CMK (cell line): ENCODE data around the gene SIL1.
"Not testable (repeated sequence)": the region's sequence is repeated elsewhere in the genome, so short reads cannot be mapped to it uniquely, and the experiment has no call there.

Source experiments
- DNase-seq: peaks from one replicate; pipeline ENCODE4 v3.0.0-alpha.2; 2010; ENCODE audit warnings: low read depth

Gene SIL1

DNA sequence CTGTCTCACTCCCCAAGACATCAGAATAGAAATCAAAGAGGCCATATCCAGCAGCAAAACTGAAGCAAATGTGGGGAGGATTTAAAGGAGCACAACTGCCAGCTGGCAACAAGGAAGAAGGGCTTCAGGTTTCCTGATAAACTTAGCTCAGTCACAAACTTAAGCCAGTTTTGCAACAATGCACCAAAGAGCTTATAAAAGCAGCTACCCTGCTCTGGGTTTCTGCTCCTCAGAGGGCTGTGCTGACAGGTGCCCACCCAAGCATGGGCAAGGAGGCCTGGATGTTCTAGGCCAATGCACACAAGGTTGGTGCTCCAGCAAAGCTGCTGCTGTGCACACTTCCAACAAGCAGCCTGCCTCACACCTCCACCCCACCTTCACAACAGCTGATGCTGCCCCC lies 132.9 kb downstream of the SIL1 start:
- no peak for DNase-seq

DNA sequence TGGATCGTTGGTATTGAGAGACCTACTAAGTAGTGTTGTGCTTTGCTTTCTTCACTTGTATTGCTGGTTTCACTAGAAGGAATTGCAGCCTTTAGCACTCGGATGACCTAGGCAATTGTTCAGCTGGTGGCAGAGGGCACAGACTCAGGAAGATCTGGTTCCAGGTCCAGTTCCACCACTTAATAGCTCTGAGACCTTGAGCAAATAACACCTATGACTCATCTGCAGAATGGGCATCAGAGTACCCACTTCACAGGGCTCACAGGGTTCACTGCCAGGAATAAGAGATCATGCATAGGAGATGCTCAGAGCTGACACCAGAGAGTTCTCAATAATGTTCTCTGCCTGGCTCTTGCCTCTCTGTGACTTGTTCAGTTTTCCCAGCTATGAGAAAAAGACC lies 133.6 kb downstream of the SIL1 start:
- DNase-seq: no peak

DNA sequence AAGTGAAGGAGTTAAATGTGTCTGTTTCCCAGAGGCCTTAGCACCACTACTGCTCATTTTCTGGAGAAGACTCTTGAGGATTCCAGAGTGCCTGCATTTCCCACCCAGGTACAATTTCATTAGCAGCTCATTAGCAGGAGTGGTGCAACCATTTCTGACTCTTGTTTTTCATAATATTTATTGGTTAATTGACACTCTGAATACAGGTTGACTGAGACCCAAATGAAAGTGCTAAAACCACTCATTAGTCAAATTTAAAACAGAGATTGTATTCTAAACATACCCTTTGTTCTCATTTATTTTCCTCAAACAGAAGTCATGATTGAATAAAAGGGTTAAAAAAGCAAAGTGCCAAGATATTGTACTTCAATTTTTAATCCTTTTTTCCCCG lies 134.5 kb downstream of the SIL1 start:
- DNase-seq: no peak

DNA sequence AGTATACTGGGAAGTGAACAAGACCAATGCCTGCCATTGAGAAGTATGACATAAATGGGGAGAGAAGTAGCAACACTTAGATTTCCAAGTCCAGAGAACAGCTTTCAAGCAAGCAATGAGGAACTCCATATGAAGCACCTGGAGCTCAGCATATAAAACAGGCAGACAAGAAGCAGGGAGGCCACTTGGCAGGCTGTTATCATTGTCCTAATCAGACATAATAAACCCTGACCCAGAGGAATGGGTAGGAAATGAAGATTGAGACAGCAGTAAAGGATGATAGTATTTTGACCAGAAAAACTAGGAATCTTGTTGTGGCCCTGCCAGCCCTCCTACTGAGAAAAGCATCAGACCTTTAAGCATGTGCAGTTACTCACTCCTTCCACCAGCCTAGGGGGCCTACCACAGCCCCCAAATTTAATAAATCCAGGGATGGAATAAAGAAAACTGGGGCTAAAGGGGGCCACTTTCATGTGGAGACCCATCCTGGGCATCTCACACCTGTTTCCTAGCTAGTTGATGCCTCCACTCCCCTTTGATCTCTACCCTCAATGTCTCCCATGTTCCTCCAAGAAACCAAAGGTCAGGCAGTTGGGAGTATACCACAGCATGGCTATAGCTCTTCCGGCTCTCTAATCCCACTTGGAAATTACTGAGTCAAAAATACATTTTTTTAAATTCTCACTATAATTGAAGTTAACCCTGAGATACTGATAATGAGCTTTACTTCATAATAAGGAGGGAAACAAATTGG lies 135.1 kb downstream of the SIL1 start:
- no peak for DNase-seq

DNA sequence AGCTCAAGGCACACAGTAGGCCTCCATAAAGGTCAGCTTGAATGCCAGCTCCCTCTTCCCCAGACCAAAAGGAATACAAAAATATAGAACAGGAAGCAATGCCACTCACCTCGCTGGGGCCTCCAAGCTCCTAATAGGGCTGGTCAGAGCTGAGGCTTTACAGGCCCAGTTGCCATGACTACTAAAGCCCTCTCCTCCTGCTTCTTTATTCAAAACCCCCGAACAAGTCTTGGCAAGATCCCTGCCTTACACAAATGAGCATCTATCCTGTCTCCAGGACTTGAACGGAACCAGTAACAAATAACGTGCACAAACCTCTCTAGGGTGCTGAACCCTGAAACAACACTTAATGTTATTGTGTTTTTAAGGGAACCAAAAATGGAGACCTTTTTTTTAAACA lies 136.3 kb downstream of the SIL1 start:
- no peak for DNase-seq

DNA sequence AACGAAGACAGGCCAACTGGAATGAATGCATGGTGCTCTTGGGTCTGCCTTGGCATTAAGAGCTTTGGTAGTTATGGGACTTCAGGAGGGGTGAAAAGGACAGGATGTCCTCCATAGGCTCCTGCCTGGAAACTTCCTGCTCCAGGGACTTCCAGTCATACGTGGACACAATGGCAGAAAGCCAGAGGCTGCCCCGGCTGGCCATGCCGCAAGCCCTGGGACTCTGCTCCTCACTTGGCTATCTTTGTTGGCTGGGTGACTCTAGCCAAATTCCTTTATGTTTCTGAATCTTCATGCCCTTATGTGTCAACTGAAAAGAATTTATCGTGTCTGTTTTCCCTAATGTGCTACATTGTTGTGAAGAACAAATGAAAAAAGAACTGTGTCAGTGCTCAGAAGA lies 136.9 kb downstream of the SIL1 start:
- DNase-seq: no peak

DNA sequence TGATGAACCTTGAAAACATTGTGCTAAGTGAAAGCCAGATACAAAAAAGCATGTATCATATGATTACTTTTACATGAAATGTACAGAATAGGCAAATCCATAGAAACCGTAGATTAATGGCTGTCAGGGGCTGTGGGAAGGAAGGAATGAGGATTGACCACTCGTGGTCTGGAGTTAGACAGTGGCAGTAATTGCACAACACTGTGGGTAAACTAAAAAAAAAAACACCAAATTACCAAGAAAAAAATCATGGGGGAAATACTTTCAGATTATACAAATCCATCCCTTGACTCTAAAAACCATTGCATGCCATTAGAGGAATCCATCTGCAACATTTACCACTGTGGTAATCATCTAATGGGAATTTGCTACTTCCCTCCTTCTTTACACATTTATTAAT lies 140.0 kb downstream of the SIL1 start:
- no peak for DNase-seq

DNA sequence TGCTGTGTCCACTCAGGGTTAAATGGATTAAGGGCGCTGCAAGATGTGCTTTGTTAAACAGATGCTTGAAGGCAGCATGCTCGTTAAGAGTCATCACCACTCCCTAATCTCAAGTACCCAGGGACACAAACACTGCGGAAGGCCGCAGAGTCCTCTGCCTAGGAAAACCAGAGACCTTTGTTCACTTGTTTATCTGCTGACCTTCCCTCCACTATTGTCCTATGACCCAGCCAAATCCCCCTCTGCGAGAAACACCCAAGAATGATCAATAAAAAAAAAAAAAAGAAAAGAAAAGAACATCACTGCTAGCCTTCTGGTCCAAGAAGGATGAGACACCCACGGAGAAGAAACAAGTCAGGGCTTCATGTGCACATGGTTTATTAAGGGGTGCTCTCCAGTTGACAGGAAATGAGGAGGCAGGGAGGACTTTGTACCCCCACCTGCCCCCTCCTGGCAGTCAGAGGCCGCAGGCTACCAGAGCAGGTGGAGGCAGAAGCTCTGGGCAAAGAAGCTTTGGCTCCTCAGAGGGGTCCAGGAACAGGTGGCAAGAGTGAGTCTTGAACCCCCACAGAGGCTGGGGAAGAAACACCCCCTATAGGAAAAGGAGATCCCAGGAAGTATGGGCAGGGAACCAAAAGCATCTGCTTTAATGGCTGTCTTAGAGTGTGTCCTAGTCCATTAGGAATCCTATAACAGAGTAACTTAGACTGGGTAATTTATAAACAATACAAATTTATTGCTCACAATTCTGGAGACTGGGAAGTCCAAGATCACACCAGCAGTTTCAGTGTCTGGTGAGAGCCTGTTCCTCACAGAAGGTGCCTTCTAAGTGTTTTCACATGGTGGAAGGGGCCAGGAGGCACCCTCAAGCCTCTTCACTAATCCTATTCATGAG lies 140.9 kb downstream of the SIL1 start:
- DNase-seq: not testable (repeated sequence)

DNA sequence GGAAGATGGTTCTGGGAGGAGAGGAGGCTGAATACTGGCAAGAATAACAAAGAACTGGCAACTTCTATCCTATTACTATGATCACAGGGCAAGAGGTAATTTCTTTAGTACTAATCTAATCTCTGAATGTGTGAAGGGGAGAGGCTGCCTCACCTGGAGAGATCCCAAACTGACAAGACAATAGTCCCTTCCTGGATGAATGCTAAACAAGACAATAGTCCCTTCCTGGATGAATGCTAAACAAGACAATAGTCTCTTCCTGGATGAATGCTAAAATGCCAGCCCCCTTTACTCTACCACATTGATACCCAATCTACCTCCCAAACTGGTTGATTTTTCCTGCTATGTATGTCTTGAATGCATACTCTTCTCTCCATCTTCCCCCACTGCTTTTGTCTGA lies 145.2 kb downstream of the SIL1 start:
- no peak for DNase-seq

DNA sequence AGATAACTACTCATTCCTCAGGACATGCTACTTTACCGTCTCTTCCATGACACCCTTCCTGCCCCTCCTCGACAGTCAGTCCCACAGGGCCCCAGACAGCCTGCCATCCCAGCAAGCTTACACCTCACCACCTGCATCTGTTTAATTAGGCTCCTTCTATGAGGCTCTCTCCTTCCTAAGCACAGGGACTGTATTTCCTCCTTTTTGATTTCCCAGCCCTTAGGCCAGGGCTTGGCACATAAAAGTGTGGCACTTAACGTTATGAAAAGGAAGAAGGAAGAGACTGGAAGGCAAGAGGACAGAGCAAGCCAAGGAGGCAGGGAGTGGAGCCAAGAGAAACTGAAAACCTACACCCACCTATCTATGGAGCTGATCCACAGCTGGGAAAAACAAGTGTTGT lies 146.8 kb downstream of the SIL1 start:
- no peak for DNase-seq

DNA sequence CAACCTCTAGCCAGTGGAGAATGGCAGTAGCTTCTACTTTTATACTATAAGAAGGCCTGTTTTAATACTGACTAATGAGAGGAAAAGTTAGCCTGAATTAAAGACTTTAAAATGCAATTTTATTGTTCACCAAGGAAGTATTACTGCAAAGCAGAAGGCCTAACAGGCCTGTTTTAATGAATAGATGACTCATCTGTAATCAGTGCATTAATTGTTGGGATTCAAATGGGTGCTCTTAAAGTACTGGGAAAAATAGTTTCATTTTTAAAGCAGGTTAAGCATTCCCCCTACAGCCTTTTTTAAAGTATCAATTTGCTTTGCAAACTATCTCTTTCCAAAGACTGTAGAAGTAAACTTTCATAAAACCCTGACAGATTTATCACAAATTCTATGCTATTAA lies 147.7 kb downstream of the SIL1 start:
- DNase-seq: no peak

DNA sequence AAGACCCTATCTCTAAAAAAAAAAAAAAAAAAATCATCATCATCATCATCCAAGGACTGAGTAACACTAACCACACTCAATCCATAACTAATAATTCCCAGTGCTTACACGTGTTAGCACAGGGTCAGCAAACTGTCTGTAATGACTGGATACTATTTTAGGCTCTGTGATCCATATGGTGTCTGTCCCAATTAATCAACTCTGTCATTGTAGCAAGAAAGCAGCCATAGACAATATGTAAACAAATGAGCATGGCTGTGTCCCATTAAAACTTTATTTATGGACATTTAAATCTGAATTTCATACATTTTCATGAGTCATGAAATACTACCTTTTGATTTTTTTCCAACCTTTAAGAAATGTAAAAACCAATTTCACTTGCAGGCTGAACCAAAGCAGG lies 148.4 kb downstream of the SIL1 start:
- DNase-seq: no peak

DNA sequence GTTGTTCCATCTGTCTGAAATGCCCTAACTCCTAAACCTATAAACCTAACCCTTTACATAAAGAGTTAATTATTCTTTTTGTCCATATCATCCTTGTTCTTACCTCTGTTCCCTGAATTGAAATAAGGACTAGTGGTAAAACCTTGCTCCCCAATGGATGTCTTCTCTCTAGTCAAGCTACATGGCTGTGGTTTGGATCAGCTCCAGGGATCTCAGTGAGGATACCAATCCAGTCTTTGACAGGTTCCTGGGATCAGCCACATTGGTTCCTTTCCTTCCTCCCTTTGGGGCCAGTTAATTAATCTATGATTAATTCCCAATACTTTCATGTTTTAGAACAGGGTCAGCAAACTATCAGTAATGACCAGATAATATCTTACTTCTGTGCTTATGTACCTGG lies 151.6 kb downstream of the SIL1 start:
- DNase-seq: no peak

DNA sequence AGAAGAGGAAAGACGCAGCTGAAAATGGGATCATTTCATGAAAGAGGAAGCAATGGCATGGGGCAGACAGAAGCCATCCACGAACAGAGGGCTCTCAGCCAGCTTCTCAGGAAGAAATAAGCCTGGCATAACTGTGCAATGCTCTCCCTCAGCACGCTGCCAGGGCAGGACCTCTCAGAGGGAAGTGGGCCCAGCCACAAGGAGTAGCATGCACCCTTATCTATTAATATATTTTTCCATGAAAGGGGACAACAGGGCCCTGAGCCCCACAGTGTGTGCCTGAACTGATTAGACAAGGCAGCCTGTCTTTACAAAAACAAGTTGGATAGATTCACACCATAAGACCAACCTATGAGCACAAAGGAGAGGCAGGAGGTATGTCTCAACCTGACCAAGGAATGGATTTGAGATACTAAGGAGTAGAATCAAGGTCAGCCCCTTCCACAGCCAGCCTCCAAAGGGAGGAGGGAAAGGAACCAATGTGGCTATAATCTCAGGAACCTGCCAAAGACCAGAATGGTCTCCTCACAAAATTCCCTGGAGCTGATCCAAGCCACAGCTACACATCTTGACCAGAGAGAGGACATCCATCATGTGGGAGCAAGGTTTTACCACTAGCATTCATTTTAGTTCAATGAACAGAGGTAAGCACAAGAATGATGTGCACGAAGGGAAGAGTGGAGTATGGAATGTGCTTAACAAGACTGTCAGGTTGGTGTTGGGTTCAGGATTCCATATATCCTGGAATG lies 154.8 kb downstream of the SIL1 start:
- no peak for DNase-seq

DNA sequence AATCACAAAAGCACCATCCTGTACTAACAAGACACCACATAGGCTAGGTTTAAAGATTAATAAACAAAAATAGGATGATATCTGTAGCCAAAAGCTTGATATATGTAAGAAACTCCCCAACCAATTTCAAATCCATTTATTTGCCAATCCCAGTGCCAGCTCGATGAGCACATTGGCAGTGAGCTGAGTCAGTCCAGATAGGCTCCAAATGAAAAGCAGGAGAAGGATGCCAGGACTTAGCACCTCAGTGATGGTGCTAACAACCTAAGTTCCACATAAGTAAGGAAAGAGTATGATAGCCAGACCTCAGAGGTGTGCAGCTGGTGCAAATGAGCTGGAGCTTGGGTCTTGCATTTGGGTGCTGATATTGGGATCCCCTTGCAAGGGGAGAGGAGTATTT lies 158.1 kb downstream of the SIL1 start:
- DNase-seq: no peak

DNA sequence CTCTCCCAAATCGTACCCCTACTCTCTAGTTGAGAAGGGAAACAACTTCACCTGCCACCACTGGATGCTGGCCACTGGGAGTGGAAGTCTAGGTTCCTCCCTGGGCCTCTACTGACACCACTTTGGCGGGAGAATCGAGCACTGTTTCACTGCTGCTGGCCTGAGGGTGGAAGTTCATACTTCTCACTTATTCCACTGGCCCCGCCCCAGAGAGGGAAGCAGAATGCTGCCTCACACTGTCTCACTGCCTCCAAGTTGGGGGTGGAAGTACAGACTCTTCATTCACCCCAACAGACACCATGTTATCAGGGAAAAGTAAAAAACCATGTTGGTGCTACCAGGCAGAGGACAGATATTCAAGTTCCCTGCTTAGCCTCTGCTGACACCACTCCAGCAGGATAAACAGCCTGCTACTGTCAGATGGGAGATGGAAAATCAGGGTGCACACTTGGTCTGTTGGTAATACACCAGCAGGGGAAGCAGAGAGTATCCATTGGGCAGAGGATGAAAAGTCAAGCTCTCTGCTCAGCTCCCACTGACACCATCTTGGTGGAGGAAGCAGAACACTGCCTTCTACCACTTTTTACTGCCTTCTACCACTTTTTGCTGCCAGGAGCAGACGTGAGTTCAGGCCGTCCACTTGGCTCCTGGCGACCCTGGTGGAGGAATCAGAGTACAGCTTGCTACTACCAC lies 159.4 kb downstream of the SIL1 start:
- no peak for DNase-seq

DNA sequence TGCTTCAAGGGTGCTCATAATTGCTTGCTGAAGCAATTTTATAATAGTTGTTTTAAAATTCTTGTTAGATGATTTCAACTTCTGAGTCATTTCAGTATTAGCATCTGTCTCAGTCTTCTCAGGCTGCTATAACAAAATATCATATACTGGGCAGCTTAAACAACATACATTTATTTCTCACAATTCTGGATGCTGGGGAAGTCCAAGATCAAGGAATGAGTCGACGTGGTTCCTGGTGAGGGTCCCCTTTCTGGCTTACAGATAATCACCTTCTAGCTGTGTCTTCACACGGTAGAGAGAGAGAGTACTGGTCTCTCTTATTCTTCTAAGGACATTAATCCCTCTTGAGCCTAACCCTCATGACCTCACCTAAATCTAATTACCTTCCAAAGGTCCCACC lies 160.4 kb downstream of the SIL1 start:
- DNase-seq: no peak

DNA sequence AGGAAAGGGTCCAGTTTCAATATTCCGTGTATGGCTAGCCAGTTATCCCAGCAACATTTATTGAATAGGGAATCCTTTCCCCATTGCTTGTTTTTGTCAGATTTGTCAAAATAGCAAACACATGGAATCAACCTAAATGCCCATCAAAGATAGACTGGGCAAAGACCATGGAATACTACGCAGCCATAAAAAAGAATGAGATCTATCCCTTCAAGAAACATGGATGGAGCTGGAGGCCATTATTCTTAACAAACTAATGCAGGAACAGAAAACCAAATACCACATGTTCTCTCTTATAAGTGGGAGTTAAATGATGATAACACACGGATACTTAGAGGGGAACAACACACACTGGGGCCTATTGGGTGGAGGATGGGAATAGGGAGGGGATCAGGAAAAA lies 161.8 kb downstream of the SIL1 start:
- not testable (repeated sequence) for DNase-seq

DNA sequence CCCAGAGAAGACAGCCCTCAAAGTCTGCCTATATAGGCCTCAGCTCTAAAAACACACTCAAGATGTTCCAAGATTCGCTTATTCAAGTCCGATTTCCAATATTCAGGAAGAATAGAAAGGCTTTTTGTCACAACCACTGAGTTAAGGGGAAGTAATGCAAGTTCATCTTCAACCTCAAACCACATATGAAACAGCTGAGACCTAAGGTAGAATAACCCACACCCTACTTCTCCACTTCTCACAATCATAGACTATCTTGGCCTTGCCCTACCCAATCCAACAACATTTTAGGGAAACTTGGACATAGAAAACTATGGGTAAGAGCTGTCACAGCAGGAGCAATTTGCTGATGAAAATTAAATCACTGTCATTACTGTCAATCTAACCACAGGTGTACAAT lies 171.0 kb downstream of the SIL1 start:
- DNase-seq: no peak

DNA sequence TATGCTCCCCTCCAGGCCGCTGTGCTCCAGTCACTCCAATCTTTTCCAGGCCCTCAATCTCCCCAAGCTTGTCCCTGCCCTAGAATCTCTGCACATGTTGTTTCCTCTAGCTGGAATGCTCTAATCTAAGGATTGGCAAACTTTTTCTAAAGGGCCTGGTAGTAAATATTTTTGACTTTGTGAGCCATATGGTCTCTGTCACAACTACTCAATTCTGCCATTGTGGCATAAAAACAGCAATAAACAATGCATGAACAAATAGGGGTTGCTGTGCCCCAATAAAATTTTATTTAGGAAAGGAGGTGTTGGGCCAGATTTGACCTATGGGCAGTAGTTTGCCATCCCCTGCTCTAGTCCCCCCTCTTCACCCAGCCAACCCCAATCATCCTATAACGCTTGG lies 172.5 kb downstream of the SIL1 start:
- no peak for DNase-seq

DNA sequence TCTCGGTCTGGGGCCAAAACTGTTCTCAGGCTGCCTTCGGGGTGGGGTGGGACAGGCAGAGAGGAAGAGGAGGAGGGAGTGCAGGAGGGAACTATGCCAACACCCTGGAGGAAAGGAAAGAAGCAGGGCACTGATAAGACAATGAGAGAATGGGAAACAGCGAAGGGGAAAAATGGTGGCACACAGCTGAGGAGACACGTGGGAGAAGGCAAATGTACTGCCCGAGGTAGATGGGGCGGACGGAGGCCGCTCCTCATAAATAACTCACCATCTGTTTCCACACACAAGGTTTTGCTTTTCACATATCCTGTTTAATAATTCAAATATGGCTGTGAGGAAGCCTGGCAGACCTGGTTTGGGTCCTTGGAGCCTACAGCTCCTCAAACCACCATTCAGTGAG lies 174.9 kb downstream of the SIL1 start:
- DNase-seq: no peak

DNA sequence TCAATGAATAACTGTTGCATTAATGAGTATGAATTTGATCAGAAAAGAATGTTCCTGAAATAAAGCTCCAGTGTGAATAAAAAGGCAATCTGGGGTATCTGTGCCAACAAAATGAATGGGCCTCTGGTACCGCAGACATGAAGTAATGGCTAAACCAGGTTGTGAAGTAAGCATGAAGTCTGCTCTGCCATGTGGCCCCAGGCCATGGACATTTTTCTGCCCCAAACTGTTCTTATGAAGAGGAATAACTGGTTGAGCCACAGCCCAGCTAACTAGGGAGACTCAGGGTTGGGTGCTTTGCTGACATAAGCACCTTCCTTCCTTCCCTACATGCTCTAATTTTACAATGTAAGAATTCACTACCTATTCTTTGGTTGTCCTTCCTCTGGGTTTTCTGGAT lies 175.6 kb downstream of the SIL1 start:
- DNase-seq: no peak
